K562 (cell line): ENCODE measurements around the gene ACTL7B. TPM values are rescaled to one million over a fixed set of nuclear protein-coding genes. Genes with fewer than 3 reads are reported as not detected.

Experiments used
- ATAC-seq: fragments of 200-7000 bp; cut with Tn5 transposase; 3 replicates; pipeline ENCODE4 v1.9.1; 2020; ENCODE audit warnings: moderate library complexity
- BruUV-seq: library from RNA; stranded (reverse); fragments of 400-500 nt; replicated peaks from 2 replicates; lab custom pipeline; 2021; lab: Mats Ljungman, UMichigan
- CTCF ChIA-PET: fragments of 300-600 bp; formaldehyde crosslinking; extraction: SDS; loops from one replicate; lab custom pipeline; 2021; ENCODE audit warnings: low intra/inter-chr PET ratio; lab: Yijun Ruan, JAX
- POLR2A ChIA-PET: fragments of 300-600, 350-650 bp; sonication (Branson Sonifier 250); formaldehyde crosslinking; extraction: SDS; loops from one replicate; lab custom pipeline; 2021; ENCODE audit warnings: antibody characterized with exemption, inconsistent platforms; lab: Yijun Ruan, JAX
- DNase-seq, 4 experiments: peaks; one replicate each; pipeline versions ENCODE4 v3.0.0 to v3.0.0-alpha.2; 2011 to 2018; ENCODE audit warnings: low spot score in 3 of 4, mixed read lengths in 3 of 4; ENCODE audit errors: extremely low read depth in 1 of 4
- FAIRE-seq: peaks from 2 replicates; lab custom pipeline; 2011; peaks lifted over from hg19 to GRCh38; lab: Jason Lieb, UNC
- H2AFZ ChIP-seq: 2 replicates; pipeline ENCODE4 v1.6.0; 2011; ENCODE audit warnings: low read depth, low read length, control low read depth, inconsistent platforms
- H3K27ac ChIP-seq: fragments of 200-600 bp; 3 replicates; pipeline ENCODE4 v1.8.0; 2011; ENCODE audit warnings: low read depth, mild to moderate bottlenecking, control low read depth, inconsistent platforms, low read length, moderate library complexity, mixed read lengths; ENCODE audit errors: extremely low read depth
- H3K27me3 ChIP-seq, 2 experiments: fragments of 300-600 bp in 1 of 2; 2 replicates in 1 of 2; 3 replicates in 1 of 2; pipeline versions ENCODE4 v1.6.0 to v1.8.0; 2011; ENCODE audit warnings: inconsistent platforms in 2 of 2, low read length in 2 of 2, mild to moderate bottlenecking in 1 of 2, mixed read lengths in 1 of 2, moderate library complexity in 1 of 2; ENCODE audit not compliant: control insufficient read depth in 2 of 2, insufficient read depth in 2 of 2
- H3K36me3 ChIP-seq: fragments of 300-600 bp; 3 replicates; pipeline ENCODE4 v1.8.0; 2011; ENCODE audit warnings: mild to moderate bottlenecking, low read length, inconsistent platforms; ENCODE audit not compliant: control insufficient read depth, insufficient read depth
- H3K4me1 ChIP-seq, 2 experiments: fragments of 200-600 bp in 1 of 2; replicated peaks in 1 of 2; 2 replicates in 1 of 2; 3 replicates in 1 of 2; pipeline versions ENCODE4 v1.5.1 to v1.8.0; 2011; ENCODE audit warnings: inconsistent platforms in 2 of 2, low read length in 2 of 2, mild to moderate bottlenecking in 1 of 2, mixed read lengths in 1 of 2, moderate library complexity in 1 of 2; ENCODE audit not compliant: control insufficient read depth in 2 of 2, insufficient read depth in 2 of 2
- H3K4me2 ChIP-seq: 2 replicates; pipeline ENCODE4 v1.6.1; 2011; ENCODE audit warnings: low read length, control low read depth, inconsistent platforms, mixed read lengths; ENCODE audit not compliant: insufficient read depth
- H3K4me3 ChIP-seq: fragments of 200-600 bp; sonication (generic), shearing (Covaris generic); 2 replicates; pipeline ENCODE4 v1.5.1; 2016; ENCODE audit warnings: control low read depth, inconsistent platforms
- H3K79me2 ChIP-seq: fragments of 200-600 bp; 3 replicates; pipeline ENCODE4 v1.8.0; 2011; ENCODE audit warnings: low read length, inconsistent platforms; ENCODE audit not compliant: control insufficient read depth, insufficient read depth
- H3K9ac ChIP-seq, 2 experiments: 2 replicates each; pipeline versions ENCODE4 v1.6.0 to v1.6.1; 2011; ENCODE audit warnings: low read depth in 2 of 2, low read length in 2 of 2, control low read depth in 1 of 2, inconsistent platforms in 1 of 2, mild to moderate bottlenecking in 1 of 2, mixed read lengths in 1 of 2; ENCODE audit not compliant: insufficient read depth in 1 of 2
- H3K9me1 ChIP-seq: one replicate; pipeline ENCODE4 v1.6.0; 2011; ENCODE audit warnings: inconsistent platforms, mild to moderate bottlenecking, low read length, moderate library complexity; ENCODE audit not compliant: control insufficient read depth, insufficient read depth
- H3K9me3 ChIP-seq: replicated peaks from 2 replicates; pipeline ENCODE4 v1.5.1; 2011; ENCODE audit warnings: low read depth, low read length, inconsistent platforms; ENCODE audit not compliant: control insufficient read depth, insufficient read depth
- H4K20me1 ChIP-seq: replicated peaks from 2 replicates; pipeline ENCODE4 v1.6.1; 2011; ENCODE audit warnings: low read length, inconsistent platforms, mixed read lengths; ENCODE audit not compliant: control insufficient read depth, insufficient read depth
- ADNP ChIP-seq: fragments of 200-800 bp; sonication (Bioruptor generic); IDR thresholded peaks from 2 replicates; pipeline ENCODE4 v1.6.1; 2016; ENCODE audit warnings: missing genetic modification characterization, missing compliant biosample characterization
- CEBPB ChIP-seq: fragments of 450-650 bp; IDR thresholded peaks from 2 replicates; pipeline ENCODE4 v1.6.1; 2016; ENCODE audit warnings: missing genetic modification characterization, missing compliant biosample characterization
- KLF13 ChIP-seq: fragments of 450-650 bp; IDR thresholded peaks from 2 replicates; pipeline ENCODE4 v1.6.1; 2016; ENCODE audit warnings: missing genetic modification characterization, low read depth, mild to moderate bottlenecking, missing compliant biosample characterization, moderate library complexity, borderline replicate concordance
- NCOR1 ChIP-seq: fragments of 450-650 bp; IDR thresholded peaks from 2 replicates; pipeline ENCODE4 v1.6.1; 2016; ENCODE audit warnings: mild to moderate bottlenecking, moderate library complexity
- NKRF ChIP-seq: fragments of 450-650 bp; IDR thresholded peaks from 2 replicates; pipeline ENCODE4 v1.6.1; 2016; ENCODE audit warnings: borderline replicate concordance
- NR3C1 ChIP-seq: sonication (generic); formaldehyde crosslinking; IDR thresholded peaks from 2 replicates; pipeline ENCODE4 v1.8.1; 2022; ENCODE audit warnings: missing genetic modification reagents
- TCF7 ChIP-seq: sonication (generic); IDR thresholded peaks from 2 replicates; pipeline ENCODE4 v1.6.1; 2016; ENCODE audit warnings: antibody characterized with exemption, borderline replicate concordance
- ZNF197 ChIP-seq: fragments of 200-800 bp; sonication (Bioruptor generic); IDR thresholded peaks from 2 replicates; pipeline ENCODE4 v1.6.1; 2016; ENCODE audit warnings: low read depth, missing genetic modification characterization, missing compliant biosample characterization
- ZNF311 ChIP-seq: fragments of 250-450 bp; sonication (Bioruptor Pico); IDR thresholded peaks from 2 replicates; pipeline ENCODE4 v1.4.0; 2020; ENCODE audit warnings: mild to moderate bottlenecking, moderate library complexity
- ZNF398 ChIP-seq: fragments of 250-450 bp; sonication (Bioruptor Pico); IDR thresholded peaks from 2 replicates; pipeline ENCODE4 v1.8.0; 2021; ENCODE audit warnings: moderate library complexity, mild to moderate bottlenecking, inconsistent platforms
- ZNF717 ChIP-seq: fragments of 250-450 bp; sonication (Bioruptor Pico); IDR thresholded peaks from 2 replicates; pipeline ENCODE4 v1.5.0; 2021
- WGBS: fragments of 100-300 bp; shearing (Covaris generic); methylation state at CpG from one replicate; pipeline ENCODE4 v1.1.6; 2016; ENCODE audit warnings: low coverage, mixed read lengths; ENCODE audit not compliant: insufficient coverage; ENCODE audit errors: missing lambda C conversion rate; 5-methylcytosine and 5-hydroxymethylcytosine counted together
- in situ Hi-C: fragments of 300-500 bp; cut with MboI; formaldehyde crosslinking; loops from 4 replicates; pipeline ENCODE4 v1.15.0; 2018; ENCODE audit warnings: inconsistent platforms, mixed read lengths
- intact Hi-C: fragments of 100-400 bp; cut with micrococcal nuclease; formaldehyde crosslinking; loops from 2 replicates; pipeline ENCODE4 v1.14.2; 2022
- polyA plus RNA-seq, 8 experiments: library from polyadenylated mRNA; depleted of rRNA in 4 of 8; stranded (reverse) in 5 of 8; unstranded in 3 of 8; fragments of >200 nt; fragmentation: Nextera tagmentation in 2 of 8; fragmentation: Illumina TruSeq in 1 of 8; extraction: Ambion mirVana in 2 of 8; extraction: Trizol in 1 of 8; gene quantifications; 2 replicates each; pipeline versions ENCODE4 v1.2.1 to v1.2.3, GENCODE V29; 2011 to 2014; ENCODE audit warnings: inconsistent platforms in 1 of 8, missing spikeins in 1 of 8
- total RNA-seq, 7 experiments: library from RNA; depleted of rRNA in 6 of 7; stranded (reverse); fragments of >200 nt in 6 of 7; fragmentation: Illumina TruSeq in 2 of 7; extraction: Trizol in 2 of 7; gene quantifications; 2 replicates each; pipeline versions ENCODE4 v1.2.1 to v1.2.3, GENCODE V29; 2011 to 2021; ENCODE audit warnings: low replicate concordance in 1 of 7

ACTL7B gene
- total and polyA plus RNA-seq, 9 of the 15 experiments (the other 6 are each of a cell fraction or from before 2014, with no cell fraction given), result not detected

- ATAC-seq (no peak), DNase-seq (no peak)
- Histone ChIP-seq H3K4me1 (peaks cover 3 to 10% of the 10 kb centered on the region in 2 experiments; a peak in 1 of 5 replicates), H4K20me1 (no peaks in the 10 kb centered on the region), H3K9me3 (no peaks in the 10 kb centered on the region), H2AFZ (no peak overlapping the region)
- intact Hi-C loops, result loop anchor here (5.0 to 10.0 kb wide), 3 partner anchors 68 to 440 kb away; partner anchors contain the start of gene EPB41L4B
- WGBS, result 83% methylated on average over 3 of the region's 3 CpGs
- no TSS peak for BruUV-seq
- no peak for TF ChIP-seq ZNF311
- TF ChIP-seq, all 486 proteins: peak for 0
- no peak for FAIRE-seq
- Histone ChIP-seq H3K27ac (no peak overlapping the region), H3K36me3 (peaks cover 67% of the 10 kb centered on the region), H3K79me2 (no peaks in the 10 kb centered on the region), H3K4me2 (no peak overlapping the region), H3K9me1 (no peaks in the 10 kb centered on the region), H3K27me3 (no peaks in the 10 kb centered on the region), H3K9ac (no peak overlapping the region), H3K4me3 (no peak overlapping the region)
- in situ Hi-C loops, result no loop called here
- CTCF ChIA-PET, result no interaction called here
- POLR2A ChIA-PET, result interaction anchor here (1.0 kb wide), 1 partner anchor 20 kb away, joined by 3 read pairs; no protein-coding TSS in a partner anchor
Observed at GRCh38 chr9:108884701-108885100, 28.9 kb upstream of the ACTL7B start.

- ATAC-seq (no peak), DNase-seq (no peak), FAIRE-seq (no peak)
- Histone ChIP-seq H3K9me1 (no peaks in the 10 kb centered on the region), H3K36me3 (peaks cover 67% of the 10 kb centered on the region), H3K9me3 (no peaks in the 10 kb centered on the region), H3K27ac (no peak overlapping the region), H3K4me3 (no peak overlapping the region), H3K27me3 (no peaks in the 10 kb centered on the region), H3K79me2 (no peaks in the 10 kb centered on the region), H4K20me1 (no peaks in the 10 kb centered on the region), H2AFZ (no peak overlapping the region), H3K9ac (no peak overlapping the region), H3K4me1 (peaks cover 3 to 10% of the 10 kb centered on the region in 2 experiments; a peak in 1 of 5 replicates), H3K4me2 (no peak overlapping the region)
- no TSS peak for BruUV-seq
- ChIA-PET CTCF (no interaction called here), POLR2A (no interaction called here)
- intact Hi-C loops (loop anchor here (10.0 kb wide), 2 partner anchors 302 to 442 kb away; partner anchors contain the start of gene EPB41L4B), in situ Hi-C loops (no loop called here)
- 86% methylated on average over 3 of the region's 3 CpGs for WGBS
- TF ChIP-seq NCOR1 (no peak), ZNF197 (CRISPR knock-in tag) (no peak), ADNP (tag) (no peak), CEBPB (tag) (no peak), ZNF717 (CRISPR knock-in tag) (no peak), NKRF (no peak), NR3C1 (CRISPR knock-in tag) (no peak), TCF7 (no peak), ZNF398 (CRISPR knock-in tag) (no peak), KLF13 (tag) (no peak)
Observed at GRCh38 chr9:108883085-108883484, 27.3 kb upstream of the ACTL7B start.
